ENCODE measurements around the gene CELA3A.
A peak's percentile ranks its signal among the peaks of the same experiment; 100 is the strongest.

DNA sequence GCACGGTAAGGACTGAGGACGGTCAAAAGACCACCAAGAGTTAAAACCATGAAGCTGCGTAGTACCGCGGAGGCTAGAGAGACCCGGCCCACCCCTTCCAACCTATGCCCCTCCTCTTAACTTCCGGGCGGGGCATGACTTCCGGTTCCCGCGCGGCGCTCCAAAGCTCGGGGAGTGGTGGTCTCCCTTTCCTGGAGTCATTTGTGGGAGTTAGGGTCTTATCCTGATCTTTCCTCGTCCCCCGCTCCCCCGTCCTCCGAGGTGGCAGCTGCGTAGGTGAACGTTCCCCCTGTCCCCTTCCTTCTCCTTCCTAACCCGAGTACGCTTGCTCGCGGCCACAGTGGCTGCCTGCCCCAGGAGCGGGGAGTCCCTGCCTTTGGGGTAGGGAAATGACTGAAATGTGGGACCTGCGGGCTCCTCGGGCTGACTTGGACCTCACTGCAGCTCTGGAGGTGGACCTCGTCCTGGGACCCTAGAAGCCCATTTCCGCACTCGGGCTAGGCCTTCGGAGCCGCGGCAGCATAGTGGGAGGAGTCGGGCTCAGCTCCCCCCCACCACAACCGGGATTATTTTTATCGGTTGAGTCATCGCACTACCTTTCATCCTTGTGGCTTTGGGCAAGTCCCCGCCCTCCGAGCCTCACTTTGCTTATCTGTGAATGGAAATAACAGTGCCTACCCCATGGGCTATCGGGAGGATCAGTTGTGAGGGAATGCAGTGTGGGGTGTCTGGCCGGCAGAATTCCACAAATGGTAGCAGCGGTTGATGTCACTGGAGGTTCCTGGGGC lies 24.1 kb downstream of the CELA3A start:
- TF ChIP-seq, protein P1, sequence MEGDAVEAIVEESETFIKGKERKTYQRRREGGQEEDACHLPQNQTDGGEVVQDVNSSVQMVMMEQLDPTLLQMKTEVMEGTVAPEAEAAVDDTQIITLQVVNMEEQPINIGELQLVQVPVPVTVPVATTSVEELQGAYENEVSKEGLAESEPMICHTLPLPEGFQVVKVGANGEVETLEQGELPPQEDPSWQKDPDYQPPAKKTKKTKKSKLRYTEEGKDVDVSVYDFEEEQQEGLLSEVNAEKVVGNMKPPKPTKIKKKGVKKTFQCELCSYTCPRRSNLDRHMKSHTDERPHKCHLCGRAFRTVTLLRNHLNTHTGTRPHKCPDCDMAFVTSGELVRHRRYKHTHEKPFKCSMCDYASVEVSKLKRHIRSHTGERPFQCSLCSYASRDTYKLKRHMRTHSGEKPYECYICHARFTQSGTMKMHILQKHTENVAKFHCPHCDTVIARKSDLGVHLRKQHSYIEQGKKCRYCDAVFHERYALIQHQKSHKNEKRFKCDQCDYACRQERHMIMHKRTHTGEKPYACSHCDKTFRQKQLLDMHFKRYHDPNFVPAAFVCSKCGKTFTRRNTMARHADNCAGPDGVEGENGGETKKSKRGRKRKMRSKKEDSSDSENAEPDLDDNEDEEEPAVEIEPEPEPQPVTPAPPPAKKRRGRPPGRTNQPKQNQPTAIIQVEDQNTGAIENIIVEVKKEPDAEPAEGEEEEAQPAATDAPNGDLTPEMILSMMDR (IDR thresholded peaks at IDR 0.05 in 8 of 11, conservative IDR thresholded peaks at IDR 0.05 in 3 of 11), result no peak
- TF ChIP-seq POLR2A (IDR thresholded peaks at IDR 0.05), result peak in 1 of 3 donors; percentile 46

Data from spleen (tissue), 7 donors.